Measurements from ENCODE around the gene SFXN3.

The SFXN3 gene

DNA sequence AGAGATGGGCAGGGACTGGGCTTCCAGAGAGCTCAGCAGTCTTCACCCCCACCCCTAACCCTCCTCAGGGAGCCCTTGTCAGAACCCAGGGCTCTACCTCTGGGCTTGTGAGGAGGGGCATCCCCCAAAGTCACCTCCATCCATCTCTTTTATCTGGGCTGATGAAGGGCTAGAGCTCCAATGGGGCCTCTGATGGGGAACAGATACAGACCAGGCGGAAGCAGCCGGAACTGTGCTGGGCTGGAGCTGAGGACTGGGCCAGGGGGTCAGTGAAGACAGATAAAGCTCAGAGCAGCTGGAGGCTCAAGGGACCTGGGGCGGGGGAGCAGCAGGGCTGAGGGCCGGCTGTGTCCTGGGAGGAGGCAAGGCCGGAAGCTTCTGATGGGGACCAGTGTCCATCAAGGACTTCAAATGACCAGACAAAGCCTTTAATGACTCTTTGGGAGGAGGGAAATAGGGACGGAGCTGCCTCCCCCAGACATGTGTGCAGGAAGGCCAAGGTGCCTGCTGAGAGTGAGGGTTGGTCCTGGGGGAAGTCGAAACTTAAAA lies 40.9 kb downstream of the SFXN3 start:
- peaks cover 0 to 30% (median 11%) of the 10 kb centered on the region in 4 experiments for H3K4me1 ChIP-seq (ENCODE audit: control extremely low read depth in 1 of 4, control insufficient read depth in 4 of 4, insufficient read depth in 4 of 4, low read length in 3 of 4)
- H3K36me3 ChIP-seq (ENCODE audit: control insufficient read depth in 4 of 4, insufficient read depth in 4 of 4, low read length in 3 of 4): no peaks in the 10 kb centered on the region
- H3K27me3 ChIP-seq (replicated peaks in 2 of 5; ENCODE audit: control insufficient read depth in 4 of 5, insufficient read depth in 5 of 5, low read length in 4 of 5): peaks cover 6 to 63% (median 32%) of the 10 kb centered on the region in 5 experiments
- no peak for DNase-seq
- CTCF ChIA-PET: interaction anchor here (0.7 to 67.5 kb wide), 4 partner anchors 23 to 70 kb away, joined by 3 to 1574 read pairs (median 8); partner anchors contain the start of genes KAZALD1, PDZD7 and SFXN3
- POLR2A ChIA-PET: no interaction called here
- no peaks in the 10 kb centered on the region for H3K9me3 ChIP-seq (ENCODE audit: control extremely low read depth in 1 of 5, control insufficient read depth in 4 of 5, insufficient read depth in 2 of 5, low read depth in 1 of 5, low read length in 4 of 5)
- H3K27ac ChIP-seq (ENCODE audit: insufficient read depth in 1 of 2, low read depth in 1 of 2, low read length in 2 of 2, poor library complexity in 1 of 2, severe bottlenecking in 2 of 2): no peak overlapping the region
- WGBS (ENCODE audit: insufficient coverage): 91% methylated on average over 7 of the region's 7 CpGs
- no peak overlapping the region for H3K4me3 ChIP-seq (ENCODE audit: control insufficient read depth in 1 of 7, extremely low read depth in 1 of 7, insufficient read depth in 4 of 7, low read depth in 2 of 7, low read length in 6 of 7)

DNA sequence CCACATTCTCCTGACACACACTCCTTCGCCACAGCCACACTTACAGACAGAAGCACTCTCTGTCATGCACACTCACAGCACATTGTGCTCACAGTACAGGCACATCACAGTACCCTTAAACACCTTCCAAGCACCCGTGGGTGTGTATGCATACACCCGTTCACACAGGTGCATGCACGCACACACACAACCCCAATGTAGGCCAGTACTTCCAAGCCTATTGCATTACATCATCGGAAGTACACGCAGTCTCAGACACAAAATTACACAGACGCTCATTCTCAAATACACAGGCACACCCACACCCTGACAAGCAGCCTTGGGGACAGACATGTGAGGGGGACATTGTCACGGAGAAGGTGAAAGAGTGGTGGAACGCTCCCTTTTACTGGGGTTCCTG lies 41.9 kb downstream of the SFXN3 start:
- POLR2A ChIA-PET: no interaction called here
- WGBS (ENCODE audit: insufficient coverage): 81% methylated on average over 7 of the region's 9 CpGs
- Histone ChIP-seq H3K9me3 (ENCODE audit: control extremely low read depth in 1 of 5, control insufficient read depth in 4 of 5, insufficient read depth in 2 of 5, low read depth in 1 of 5, low read length in 4 of 5) (no peaks in the 10 kb centered on the region), H3K4me3 (ENCODE audit: control insufficient read depth in 1 of 7, extremely low read depth in 1 of 7, insufficient read depth in 4 of 7, low read depth in 2 of 7, low read length in 6 of 7) (no peak overlapping the region), H3K27ac (ENCODE audit: insufficient read depth in 1 of 2, low read depth in 1 of 2, low read length in 2 of 2, poor library complexity in 1 of 2, severe bottlenecking in 2 of 2) (no peak overlapping the region), H3K27me3 (replicated peaks in 2 of 5; ENCODE audit: control insufficient read depth in 4 of 5, insufficient read depth in 5 of 5, low read length in 4 of 5) (peaks cover 6 to 64% (median 29%) of the 10 kb centered on the region in 5 experiments), H3K4me1 (ENCODE audit: control extremely low read depth in 1 of 4, control insufficient read depth in 4 of 4, insufficient read depth in 4 of 4, low read length in 3 of 4) (peaks cover 0 to 21% (median 3%) of the 10 kb centered on the region in 4 experiments), H3K36me3 (ENCODE audit: control insufficient read depth in 4 of 4, insufficient read depth in 4 of 4, low read length in 3 of 4) (no peaks in the 10 kb centered on the region)
- DNase-seq: no peak
- CTCF ChIA-PET: interaction anchor here (1.5 to 67.5 kb wide), 3 partner anchors 15 to 30 kb away, joined by 5 to 1574 read pairs (median 11); partner anchors contain the start of genes KAZALD1, PDZD7 and SFXN3

DNA sequence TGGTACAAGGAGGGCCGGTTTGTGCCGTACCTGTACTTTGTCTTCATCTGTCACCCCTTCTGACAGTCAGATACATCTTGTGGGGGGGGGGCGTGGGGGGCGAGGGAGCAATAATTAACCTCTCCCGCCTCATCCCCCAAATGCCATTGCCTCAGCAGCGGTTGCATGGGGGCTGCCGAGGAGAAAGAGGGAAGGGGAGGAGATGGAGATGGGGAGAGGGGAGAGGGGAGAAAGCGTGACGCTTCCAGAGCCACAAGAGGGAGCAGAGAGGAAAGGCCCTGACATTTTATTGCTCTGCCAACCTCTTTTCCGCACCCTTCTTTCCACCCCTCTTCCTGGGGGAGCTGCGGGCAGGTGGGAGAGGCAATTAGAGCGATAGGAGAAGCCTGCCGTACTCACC lies 42.6 kb downstream of the SFXN3 start:
- Histone ChIP-seq H3K9me3 (ENCODE audit: control extremely low read depth in 1 of 5, control insufficient read depth in 4 of 5, insufficient read depth in 2 of 5, low read depth in 1 of 5, low read length in 4 of 5) (no peaks in the 10 kb centered on the region), H3K27ac (ENCODE audit: insufficient read depth in 1 of 2, low read depth in 1 of 2, low read length in 2 of 2, poor library complexity in 1 of 2, severe bottlenecking in 2 of 2) (no peak overlapping the region), H3K27me3 (replicated peaks in 2 of 5; ENCODE audit: control insufficient read depth in 4 of 5, insufficient read depth in 5 of 5, low read length in 4 of 5) (peaks cover 6 to 70% (median 32%) of the 10 kb centered on the region in 5 experiments), H3K4me3 (ENCODE audit: control insufficient read depth in 1 of 7, extremely low read depth in 1 of 7, insufficient read depth in 4 of 7, low read depth in 2 of 7, low read length in 6 of 7) (no peak overlapping the region), H3K36me3 (ENCODE audit: control insufficient read depth in 4 of 4, insufficient read depth in 4 of 4, low read length in 3 of 4) (no peaks in the 10 kb centered on the region), H3K4me1 (ENCODE audit: control extremely low read depth in 1 of 4, control insufficient read depth in 4 of 4, insufficient read depth in 4 of 4, low read length in 3 of 4) (peaks cover 0 to 21% (median 3%) of the 10 kb centered on the region in 4 experiments)
- ChIA-PET POLR2A (no interaction called here), CTCF (interaction anchor here (1.3 to 67.5 kb wide), 4 partner anchors 15 to 30 kb away, joined by 4 to 1574 read pairs (median 8); partner anchors contain the start of genes KAZALD1, PDZD7 and SFXN3)
- DNase-seq: no peak
- 22% methylated on average over 3 of the region's 13 CpGs for WGBS (ENCODE audit: insufficient coverage)

DNA sequence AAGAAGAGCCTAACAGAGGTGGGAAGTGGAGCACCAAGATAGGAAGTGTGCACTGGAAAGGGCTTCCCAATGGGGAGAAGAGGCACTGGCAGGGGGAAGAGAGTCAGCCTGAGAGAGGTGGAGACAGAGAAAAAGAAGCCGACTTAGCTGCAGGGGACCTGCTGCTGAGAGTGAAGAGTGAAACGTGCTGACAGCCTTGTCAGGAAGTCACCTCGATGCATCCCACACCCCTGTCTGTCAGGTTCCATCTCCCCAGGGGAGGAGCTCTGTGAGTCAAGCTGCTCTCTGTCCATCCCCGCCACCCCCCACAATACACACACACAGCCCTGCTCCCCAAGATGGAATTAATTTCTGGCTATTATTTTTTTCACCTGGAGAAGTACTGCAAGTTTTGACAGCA lies 44.7 kb downstream of the SFXN3 start:
- Histone ChIP-seq H3K27ac (ENCODE audit: insufficient read depth in 1 of 2, low read depth in 1 of 2, low read length in 2 of 2, poor library complexity in 1 of 2, severe bottlenecking in 2 of 2) (no peak overlapping the region), H3K36me3 (ENCODE audit: control insufficient read depth in 4 of 4, insufficient read depth in 4 of 4, low read length in 3 of 4) (no peaks in the 10 kb centered on the region), H3K9me3 (ENCODE audit: control extremely low read depth in 1 of 5, control insufficient read depth in 4 of 5, insufficient read depth in 2 of 5, low read depth in 1 of 5, low read length in 4 of 5) (no peaks in the 10 kb centered on the region), H3K4me1 (ENCODE audit: control extremely low read depth in 1 of 4, control insufficient read depth in 4 of 4, insufficient read depth in 4 of 4, low read length in 3 of 4) (peaks cover 0 to 14% (median 3%) of the 10 kb centered on the region in 4 experiments), H3K4me3 (ENCODE audit: control insufficient read depth in 1 of 7, extremely low read depth in 1 of 7, insufficient read depth in 4 of 7, low read depth in 2 of 7, low read length in 6 of 7) (no peak overlapping the region), H3K27me3 (replicated peaks in 2 of 5; ENCODE audit: control insufficient read depth in 4 of 5, insufficient read depth in 5 of 5, low read length in 4 of 5) (peaks cover 6 to 86% (median 39%) of the 10 kb centered on the region in 5 experiments)
- ChIA-PET CTCF (interaction anchor here (1.2 to 67.5 kb wide), 8 partner anchors 8 to 85 kb away, joined by 3 to 1574 read pairs (median 4); partner anchors contain the start of genes KAZALD1, PDZD7 and SFXN3), POLR2A (no interaction called here)
- WGBS (ENCODE audit: insufficient coverage): 0% methylated on average over 3 of the region's 4 CpGs
- DNase-seq: no peak

DNA sequence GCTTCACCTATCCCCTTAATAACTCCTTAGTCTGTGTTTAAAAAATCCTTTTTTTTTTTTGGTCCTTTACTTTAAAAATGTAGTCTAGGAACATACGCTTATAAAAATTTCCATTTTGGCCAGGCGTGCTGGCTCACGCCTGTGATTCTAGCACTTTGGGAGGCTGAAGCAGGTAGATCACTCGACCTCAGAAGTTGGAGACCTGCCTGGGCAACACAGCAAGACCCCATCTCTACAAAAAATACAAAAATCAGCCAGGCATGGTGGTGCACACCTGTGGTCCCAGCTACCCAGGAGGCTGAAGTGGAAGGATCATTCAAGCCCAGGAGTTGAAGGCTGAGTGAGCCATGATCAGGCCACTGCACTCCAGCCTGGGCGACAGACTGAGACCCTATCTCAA lies 45.6 kb downstream of the SFXN3 start:
- Histone ChIP-seq H3K4me1 (ENCODE audit: control extremely low read depth in 1 of 4, control insufficient read depth in 4 of 4, insufficient read depth in 4 of 4, low read length in 3 of 4) (peaks cover 0 to 6% (median 0%) of the 10 kb centered on the region in 4 experiments), H3K36me3 (ENCODE audit: control insufficient read depth in 4 of 4, insufficient read depth in 4 of 4, low read length in 3 of 4) (no peaks in the 10 kb centered on the region), H3K9me3 (ENCODE audit: control extremely low read depth in 1 of 5, control insufficient read depth in 4 of 5, insufficient read depth in 2 of 5, low read depth in 1 of 5, low read length in 4 of 5) (no peaks in the 10 kb centered on the region), H3K4me3 (ENCODE audit: control insufficient read depth in 1 of 7, extremely low read depth in 1 of 7, insufficient read depth in 4 of 7, low read depth in 2 of 7, low read length in 6 of 7) (no peak overlapping the region), H3K27ac (ENCODE audit: insufficient read depth in 1 of 2, low read depth in 1 of 2, low read length in 2 of 2, poor library complexity in 1 of 2, severe bottlenecking in 2 of 2) (no peak overlapping the region), H3K27me3 (replicated peaks in 2 of 5; ENCODE audit: control insufficient read depth in 4 of 5, insufficient read depth in 5 of 5, low read length in 4 of 5) (peaks cover 6 to 89% (median 43%) of the 10 kb centered on the region in 5 experiments)
- no CpG with 5 or more reads among the region's 5 CpGs for WGBS (ENCODE audit: insufficient coverage)
- POLR2A ChIA-PET: interaction anchor here (0.8 kb wide), 1 partner anchor 65 kb away, joined by 3 read pairs; no protein-coding TSS in a partner anchor
- DNase-seq: no peak
- CTCF ChIA-PET: interaction anchor here (1.2 to 67.5 kb wide), 6 partner anchors 9 to 86 kb away, joined by 3 to 1574 read pairs (median 4); partner anchors contain the start of genes KAZALD1, PDZD7 and SFXN3

DNA sequence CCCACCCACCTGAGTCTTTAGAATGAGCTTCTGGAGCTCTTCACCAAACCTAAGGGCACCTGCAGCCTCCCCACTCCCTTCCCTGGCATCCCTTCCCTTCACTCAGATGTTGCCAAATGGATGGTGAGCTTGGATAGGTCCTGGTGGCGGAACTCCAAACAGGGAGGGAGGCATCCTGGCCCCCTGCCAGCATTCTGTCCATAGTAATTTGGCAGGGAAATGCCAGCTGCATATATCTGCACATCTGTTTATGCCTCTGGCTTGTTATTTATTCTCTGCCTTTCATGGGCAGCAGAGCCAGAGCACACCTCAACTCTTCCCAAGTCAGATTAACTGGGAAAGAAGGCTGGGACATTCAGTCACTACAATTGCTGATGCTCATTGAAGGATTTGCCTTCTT lies 48.8 kb downstream of the SFXN3 start:
- H3K4me1 ChIP-seq (ENCODE audit: control extremely low read depth in 1 of 4, control insufficient read depth in 4 of 4, insufficient read depth in 4 of 4, low read length in 3 of 4): no peaks in the 10 kb centered on the region
- no peaks in the 10 kb centered on the region for H3K36me3 ChIP-seq (ENCODE audit: control insufficient read depth in 4 of 4, insufficient read depth in 4 of 4, low read length in 3 of 4)
- WGBS (ENCODE audit: insufficient coverage): 100% methylated on average over 1 of the region's 1 CpG
- no peak for DNase-seq
- H3K27ac ChIP-seq (ENCODE audit: insufficient read depth in 1 of 2, low read depth in 1 of 2, low read length in 2 of 2, poor library complexity in 1 of 2, severe bottlenecking in 2 of 2): no peak overlapping the region
- H3K9me3 ChIP-seq (ENCODE audit: control extremely low read depth in 1 of 5, control insufficient read depth in 4 of 5, insufficient read depth in 2 of 5, low read depth in 1 of 5, low read length in 4 of 5): no peaks in the 10 kb centered on the region
- POLR2A ChIA-PET: no interaction called here
- CTCF ChIA-PET: interaction anchor here (0.9 to 67.5 kb wide), 6 partner anchors 11 to 63 kb away, joined by 3 to 1574 read pairs (median 6); partner anchors contain the start of genes KAZALD1, PDZD7 and SFXN3
- no peak overlapping the region for H3K4me3 ChIP-seq (ENCODE audit: control insufficient read depth in 1 of 7, extremely low read depth in 1 of 7, insufficient read depth in 4 of 7, low read depth in 2 of 7, low read length in 6 of 7)
- peaks cover 3 to 85% (median 34%) of the 10 kb centered on the region in 5 experiments for H3K27me3 ChIP-seq (replicated peaks in 2 of 5; ENCODE audit: control insufficient read depth in 4 of 5, insufficient read depth in 5 of 5, low read length in 4 of 5)

Measured in common myeloid progenitor, CD34-positive (primary cell).